Progenitor cell of endocrine pancreas (in vitro differentiated cells): Measurements from ENCODE around the gene ANKRD16. TPM values are rescaled to one million over a fixed set of nuclear protein-coding genes. Genes with fewer than 3 reads are reported as not detected.

ENCODE experiments used
- DNase-seq: peaks from one replicate; pipeline ENCODE4 v3.0.0; 2021; ENCODE audit warnings: low spot score; ENCODE audit not compliant: unreplicated experiment
- H3K27ac Mint-ChIP-seq: 2 replicates; pipeline ENCODE4 v1.8.0; 2021; ENCODE audit warnings: mild to moderate bottlenecking, moderate library complexity, mixed read lengths
- H3K27me3 Mint-ChIP-seq: 2 replicates; pipeline ENCODE4 v1.8.0; 2021; ENCODE audit warnings: mixed read lengths
- H3K36me3 Mint-ChIP-seq: 2 replicates; pipeline ENCODE4 v1.8.0; 2022; ENCODE audit warnings: mixed read lengths; ENCODE audit not compliant: insufficient read depth
- H3K4me1 Mint-ChIP-seq: 2 replicates; pipeline ENCODE4 v1.8.0; 2021; ENCODE audit warnings: low read depth, mixed read lengths
- H3K4me3 Mint-ChIP-seq: 2 replicates; pipeline ENCODE4 v1.8.0; 2021; ENCODE audit warnings: low read depth, mild to moderate bottlenecking, moderate library complexity, mixed read lengths
- H3K9me3 Mint-ChIP-seq: 2 replicates; pipeline ENCODE4 v1.8.0; 2021; ENCODE audit warnings: low read depth, mixed read lengths
- CTCF ChIP-seq: fragments of 200-600 bp; sonication (generic); IDR thresholded peaks from one replicate; pipeline ENCODE4 v1.5.0; 2021; ENCODE audit warnings: antibody characterized with exemption, mild to moderate bottlenecking; ENCODE audit not compliant: unreplicated experiment
- long read RNA-seq: library from polyadenylated mRNA; unstranded; transcript quantifications from one replicate; pipeline ENCODE4 v2.0.0, GENCODE V29; 2020
- total RNA-seq: library from RNA; stranded (reverse); gene quantifications from 2 replicates; pipeline ENCODE4 v1.2.1, GENCODE V29; 2021

The ANKRD16 gene
- 16.8 and 18.0 TPM in 2 replicates for total RNA-seq
- long read RNA-seq, partial matches to known transcripts, result 1 of 4 reads
- long read RNA-seq, other reads (novel, unspliced or antisense), result 2 of 4 reads

- TF ChIP-seq CTCF, result no peak
- no peaks in the 10 kb centered on the region for H3K27me3 Mint-ChIP-seq
- H3K36me3 Mint-ChIP-seq, result peaks cover 11% of the 10 kb centered on the region
- peak within 1 kb of the TSS; percentile 91 for H3K4me3 Mint-ChIP-seq
- no peaks in the 10 kb centered on the region for H3K9me3 Mint-ChIP-seq
- peak within 1 kb of the TSS; percentile 93 for H3K27ac Mint-ChIP-seq
- H3K4me1 Mint-ChIP-seq, result peaks cover 49% of the 10 kb centered on the region
- peak; percentile 99 for DNase-seq
Observed at GRCh38 chr10:5889624-5890451, at the start of gene ANKRD16, which contains the start of gene FBH1. Gene ANKRD16 (minus strand): TSS chr10:5889893. CDS start chr10:5889354, 539 bp downstream. Gene FBH1 (plus strand): TSS chr10:5890243. CDS start chr10:5890346, 103 bp downstream.

- no peaks in the 10 kb centered on the region for H3K4me1 Mint-ChIP-seq
- no peaks in the 10 kb centered on the region for H3K9me3 Mint-ChIP-seq
Observed at GRCh38 chr10:5938291-5938690, 48.6 kb upstream of the ANKRD16 start.

GRCh38 chr10:5937016-5937415, 47.3 kb upstream of the ANKRD16 start:
- H3K4me1 Mint-ChIP-seq, result peaks cover 2% of the 10 kb centered on the region
- peaks cover 18% of the 10 kb centered on the region for H3K36me3 Mint-ChIP-seq
- no peak for DNase-seq
- H3K4me3 Mint-ChIP-seq, result no peak overlapping the region
- no peak for TF ChIP-seq CTCF
- H3K9me3 Mint-ChIP-seq, result no peaks in the 10 kb centered on the region
- H3K27ac Mint-ChIP-seq, result no peak overlapping the region
- no peaks in the 10 kb centered on the region for H3K27me3 Mint-ChIP-seq

More at GRCh38 chr10:5938291-5938690, 48.6 kb upstream of the ANKRD16 start:
- H3K4me3 Mint-ChIP-seq, result no peak overlapping the region
- H3K36me3 Mint-ChIP-seq, result peaks cover 16% of the 10 kb centered on the region
- TF ChIP-seq CTCF, result no peak
- no peak overlapping the region for H3K27ac Mint-ChIP-seq
- no peaks in the 10 kb centered on the region for H3K27me3 Mint-ChIP-seq
- DNase-seq, result no peak

GRCh38 chr10:5935628-5936027, 45.9 kb upstream of the ANKRD16 start:
- no peak for DNase-seq
- H3K27me3 Mint-ChIP-seq, result no peaks in the 10 kb centered on the region
- H3K4me3 Mint-ChIP-seq, result no peak overlapping the region
- no peak overlapping the region for H3K27ac Mint-ChIP-seq
- no peaks in the 10 kb centered on the region for H3K9me3 Mint-ChIP-seq
- TF ChIP-seq CTCF, result no peak
- peaks cover 2% of the 10 kb centered on the region for H3K4me1 Mint-ChIP-seq
- peaks cover 22% of the 10 kb centered on the region for H3K36me3 Mint-ChIP-seq

GRCh38 chr10:5933909-5934546, 44.3 kb upstream of the ANKRD16 start:
- Mint-ChIP-seq H3K27ac (no peak overlapping the region), H3K9me3 (no peaks in the 10 kb centered on the region), H3K4me3 (no peak overlapping the region), H3K36me3 (peaks cover 26% of the 10 kb centered on the region), H3K27me3 (no peaks in the 10 kb centered on the region), H3K4me1 (peaks cover 2% of the 10 kb centered on the region)
- no peak for DNase-seq
- TF ChIP-seq CTCF, result no peak
